ENCODE results near the gene TCP11L2.
"Not testable (repeated sequence)": the region's sequence is repeated elsewhere in the genome, so short reads cannot be mapped to it uniquely, and the experiment has no call there.

TCP11L2 gene

DNA sequence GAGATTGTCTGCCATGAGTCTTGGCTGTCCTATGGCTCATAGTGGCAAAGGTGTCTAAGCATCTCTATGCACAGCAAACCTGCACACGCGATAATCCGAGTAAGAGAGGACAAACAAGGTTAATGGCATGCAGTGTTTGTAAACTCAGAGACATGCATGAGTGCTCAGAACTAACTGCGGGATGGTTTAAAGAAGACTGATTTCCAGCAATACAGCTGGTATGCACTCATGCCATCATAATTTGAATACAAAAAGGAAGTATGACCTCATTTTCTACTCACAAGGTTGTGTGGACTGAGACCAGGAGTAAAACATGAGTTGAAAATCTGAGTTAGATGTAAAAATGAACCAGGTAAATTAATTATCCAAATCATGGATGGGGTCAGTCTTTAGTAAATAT lies 16.6 kb upstream of the TCP11L2 start:
- no peak for DNase-seq

DNA sequence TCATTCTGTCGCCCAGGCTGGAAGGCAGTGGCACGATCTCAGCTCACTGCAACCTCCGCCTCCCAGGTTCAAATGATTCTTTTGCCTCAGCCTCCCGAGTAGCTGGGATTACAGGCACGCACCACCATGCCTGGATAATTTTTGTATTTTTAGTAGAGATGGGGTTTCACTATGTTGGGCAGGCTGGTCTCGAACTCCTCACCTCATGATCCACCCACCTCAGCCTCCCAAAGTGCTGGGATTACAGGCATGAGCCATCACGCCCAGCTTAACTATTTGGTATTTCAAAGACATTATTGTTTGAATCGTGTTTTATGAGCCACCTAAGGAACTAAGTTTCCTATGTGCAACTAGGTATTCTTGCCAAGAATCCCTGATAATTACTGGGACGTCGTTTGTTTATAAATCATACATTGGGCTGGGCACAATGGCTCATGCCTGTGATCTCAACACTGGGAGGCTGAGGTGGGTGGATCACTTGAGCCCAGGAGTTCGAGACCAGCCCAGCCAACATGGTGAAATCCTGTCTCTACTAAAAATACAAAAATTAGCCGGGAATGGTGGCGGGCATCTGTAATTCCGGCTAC lies 15.9 kb upstream of the TCP11L2 start:
- not testable (repeated sequence) for DNase-seq

- DNase-seq: no peak
Measured at GRCh38 chr12:106287364-106287763, 15.2 kb upstream of the TCP11L2 start.

- no peak for DNase-seq
Measured at GRCh38 chr12:106288101-106288493, 14.4 kb upstream of the TCP11L2 start.

- no peak for DNase-seq
Measured at GRCh38 chr12:106288494-106289195, 13.9 kb upstream of the TCP11L2 start.

GRCh38 chr12:106289196-106289681 lies 13.3 kb upstream of the TCP11L2 start:
- no peak for DNase-seq

- DNase-seq: no peak
Measured at GRCh38 chr12:106290666-106291065, 11.9 kb upstream of the TCP11L2 start.

GRCh38 chr12:106291342-106291741 lies 11.2 kb upstream of the TCP11L2 start:
- no peak for DNase-seq

DNA sequence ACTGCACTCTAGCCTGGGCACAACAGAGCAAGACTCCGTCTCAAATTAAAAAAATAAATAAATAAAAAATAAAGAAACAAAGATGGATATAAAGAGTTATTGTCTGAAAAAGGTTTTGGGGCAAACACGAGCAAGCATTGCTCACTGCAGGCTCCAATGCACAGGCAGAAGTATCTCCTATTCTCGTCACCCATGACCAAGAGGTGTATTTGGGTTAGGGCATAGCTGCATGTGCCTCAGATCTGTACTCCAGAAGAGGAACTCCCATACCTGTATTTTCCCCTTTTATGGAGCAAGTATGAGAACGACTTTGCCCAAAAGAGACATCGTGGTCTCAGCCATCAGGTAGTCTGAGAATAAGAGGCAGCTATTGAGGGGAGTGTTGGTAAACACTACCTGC lies 10.2 kb upstream of the TCP11L2 start:
- DNase-seq: no peak

DNA sequence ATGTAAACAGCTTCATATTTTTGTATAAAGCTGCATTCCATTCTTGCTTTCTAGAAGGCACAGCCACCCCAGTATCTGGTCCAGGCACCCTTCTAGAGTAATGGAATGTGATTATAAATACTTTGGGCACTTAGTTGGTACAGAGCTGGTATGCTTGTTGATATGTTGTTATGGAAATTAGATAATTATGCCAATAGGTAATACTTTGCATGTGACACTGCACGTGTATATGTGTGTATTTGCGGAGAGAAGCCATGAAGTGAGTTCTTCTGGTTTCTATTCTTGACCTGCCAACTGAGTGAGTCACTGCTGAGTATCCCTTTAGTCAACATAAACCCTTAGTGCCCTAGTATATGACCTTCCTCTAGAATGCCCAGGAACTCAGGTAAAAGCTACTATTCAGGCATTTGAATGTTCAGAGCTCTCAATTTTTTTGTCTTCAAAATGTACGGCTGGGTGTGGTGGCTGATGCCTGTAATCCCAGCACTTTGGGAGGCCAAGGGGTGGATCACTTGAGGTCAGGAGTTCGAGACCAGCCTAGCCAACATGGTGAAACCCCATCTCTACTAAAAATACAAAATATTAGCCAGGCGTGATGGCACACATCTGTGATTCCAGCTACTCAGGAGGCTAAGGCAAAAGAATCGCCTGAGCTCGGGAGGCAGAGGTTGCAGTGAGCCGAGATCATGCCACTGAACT lies 6.2 kb upstream of the TCP11L2 start:
- DNase-seq: no peak

DNA sequence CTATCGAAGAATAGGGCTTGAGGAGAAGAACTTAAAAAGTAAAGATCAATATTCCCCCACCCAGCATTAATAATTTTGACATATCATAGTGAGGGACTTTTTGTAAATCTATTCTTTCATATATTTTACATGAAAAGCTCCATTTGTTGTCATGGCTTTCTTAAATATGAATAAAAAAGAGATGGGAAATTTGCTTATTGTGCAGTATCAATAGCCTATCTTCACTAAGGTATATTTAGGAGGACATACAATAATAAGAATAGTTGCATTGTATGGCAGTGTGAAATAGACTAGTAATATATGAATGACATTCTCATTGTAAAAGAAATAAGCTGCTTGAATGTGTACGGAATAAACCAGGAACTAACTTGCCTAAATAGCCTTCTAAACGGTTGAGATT lies 5.5 kb upstream of the TCP11L2 start:
- DNase-seq: no peak

GRCh38 chr12:106297681-106298080 lies 4.9 kb upstream of the TCP11L2 start:
- DNase-seq: no peak

DNA sequence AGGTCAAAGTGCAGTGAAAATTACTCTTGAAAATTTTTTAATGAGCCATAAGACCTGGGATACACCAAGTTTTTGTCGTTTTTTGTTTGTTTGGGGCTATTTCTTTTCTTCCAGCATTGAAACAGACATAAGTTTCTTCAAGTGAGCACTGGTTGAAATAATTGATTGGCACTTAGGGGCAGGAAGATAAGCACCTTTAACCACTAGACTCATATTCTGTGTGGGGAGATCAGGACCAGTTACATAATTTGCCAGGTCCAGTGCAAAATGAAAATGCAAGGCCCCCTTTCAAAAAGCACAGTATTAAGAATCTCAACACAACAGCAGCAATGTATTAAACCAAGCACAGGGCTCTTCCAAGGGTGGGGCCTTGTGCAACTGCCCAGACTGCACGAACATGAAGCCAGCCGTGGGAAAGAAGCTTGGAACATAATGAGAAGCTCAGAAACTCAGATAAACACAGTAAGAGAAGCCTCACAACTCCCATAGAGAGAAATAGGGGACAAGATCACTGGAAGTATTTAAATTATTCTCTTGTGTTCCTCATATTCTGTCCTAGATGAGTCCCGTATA lies 3.2 kb upstream of the TCP11L2 start:
- no peak for DNase-seq

DNA sequence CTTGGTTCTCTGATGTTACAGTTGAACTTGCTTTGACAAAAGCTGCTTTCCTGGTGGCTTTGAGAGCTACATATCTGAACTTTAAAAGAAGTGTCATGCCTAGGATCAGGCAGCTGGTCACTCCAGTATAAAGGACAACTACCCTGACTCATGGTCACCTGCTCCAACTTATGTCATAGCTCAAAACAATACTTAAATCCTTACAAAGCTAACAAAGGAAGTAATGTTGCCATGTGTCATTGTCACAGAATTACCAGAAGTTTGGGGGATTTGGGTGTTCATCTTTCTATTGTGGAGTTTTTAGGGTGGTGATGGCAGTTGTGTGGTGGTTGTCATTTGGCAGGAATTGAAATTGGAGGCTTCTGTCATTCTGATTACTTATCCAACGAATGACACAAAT lies 1.8 kb upstream of the TCP11L2 start:
- DNase-seq: no peak

DNA sequence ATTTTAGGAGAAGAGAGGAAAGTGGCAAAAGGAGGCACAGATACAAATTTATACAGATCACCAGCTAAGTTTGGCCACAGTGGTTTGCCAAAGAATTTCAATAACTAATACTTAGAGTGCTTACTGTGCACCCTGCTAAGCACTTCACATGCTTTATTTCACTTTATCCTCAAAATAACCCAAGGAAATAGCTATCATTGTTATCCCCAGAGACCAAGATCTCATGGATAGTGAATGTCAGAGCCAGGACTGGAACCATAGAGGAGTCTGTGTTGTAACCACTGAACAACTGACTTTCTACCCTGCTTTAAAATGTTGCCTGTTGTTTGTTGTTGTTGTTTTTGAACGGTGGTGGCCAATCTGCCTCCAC lies 1.3 kb upstream of the TCP11L2 start:
- DNase-seq: no peak

GRCh38 chr12:106301611-106302321 lies 767 bp upstream of the TCP11L2 start:
- DNase-seq: no peak

- peak; percentile 28 for DNase-seq
Measured at GRCh38 chr12:106303202-106303820, 778 bp downstream of the TCP11L2 start.

DNA sequence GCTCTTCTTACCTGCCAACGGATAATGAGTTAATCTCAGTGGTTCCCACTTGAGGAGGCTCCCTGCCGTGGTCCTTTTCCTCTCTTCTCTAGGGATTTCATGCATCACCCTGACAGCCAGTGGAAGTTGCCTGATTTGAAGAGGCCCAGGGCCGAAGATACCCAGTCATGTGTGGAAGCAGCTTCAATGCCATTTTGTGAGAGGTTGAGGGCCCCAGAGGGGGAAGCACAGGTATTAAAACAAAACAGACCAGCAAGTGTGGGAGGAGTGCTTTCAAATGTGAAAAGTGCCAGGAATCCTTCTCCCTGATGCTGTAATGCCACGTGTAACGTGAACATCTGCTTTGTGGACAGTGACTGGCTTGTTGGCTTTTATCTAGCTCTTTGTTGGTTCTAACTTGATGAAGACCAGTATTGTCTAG lies 1.5 kb downstream of the TCP11L2 start:
- DNase-seq: no peak

GRCh38 chr12:106304797-106305196 lies 2.3 kb downstream of the TCP11L2 start:
- DNase-seq: no peak

DNA sequence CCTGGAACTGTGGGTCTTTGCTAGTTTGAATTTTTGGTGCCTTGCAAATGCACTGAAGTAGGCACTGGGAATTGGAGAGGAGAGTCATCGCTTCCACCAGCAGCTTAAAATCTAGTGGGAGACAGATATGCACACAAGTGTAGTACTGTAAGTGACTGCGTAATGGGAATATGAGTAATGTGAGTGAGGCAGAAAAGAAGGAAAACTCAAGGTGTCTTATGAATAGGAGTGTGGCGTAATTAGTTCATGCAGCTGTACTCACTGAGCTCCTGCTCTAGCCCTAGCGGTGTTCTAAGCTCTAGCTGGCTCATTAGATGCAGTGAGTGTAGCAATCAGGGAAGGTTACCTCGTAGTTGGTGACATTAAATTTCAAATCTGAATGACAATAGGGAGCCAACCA lies 2.8 kb downstream of the TCP11L2 start:
- no peak for DNase-seq

DNA sequence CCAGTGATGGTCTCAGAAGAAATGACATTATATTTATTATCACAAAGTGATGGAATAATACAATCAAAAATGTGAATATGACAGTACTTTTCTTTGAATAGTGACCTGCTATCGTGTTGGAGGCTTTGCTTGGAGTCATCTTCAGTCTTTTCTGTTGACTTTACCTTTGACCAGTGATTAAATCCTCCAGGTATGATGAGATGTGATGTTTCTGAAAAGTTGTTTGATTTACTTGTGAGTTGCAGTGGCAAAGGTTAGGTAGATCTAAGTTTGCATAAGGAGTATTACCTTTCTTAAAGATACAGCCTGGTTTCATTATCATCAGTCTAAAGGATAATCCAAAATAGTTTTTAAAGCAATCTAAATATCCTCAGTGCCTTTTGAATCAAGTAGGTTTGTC lies 4.6 kb downstream of the TCP11L2 start:
- DNase-seq: no peak

GRCh38 chr12:106308121-106308520 lies 5.6 kb downstream of the TCP11L2 start:
- no peak for DNase-seq

- no peak for DNase-seq
Measured at GRCh38 chr12:106308611-106309010, 6.1 kb downstream of the TCP11L2 start.
